Measurements from ENCODE around the gene RAB3GAP1. TPM values are rescaled to one million over a fixed set of nuclear protein-coding genes. Genes with fewer than 3 reads are reported as not detected.

The RAB3GAP1 gene
- total RNA-seq, 2 donors from 2014 or later: 28.5 to 29.6 TPM

DNA sequence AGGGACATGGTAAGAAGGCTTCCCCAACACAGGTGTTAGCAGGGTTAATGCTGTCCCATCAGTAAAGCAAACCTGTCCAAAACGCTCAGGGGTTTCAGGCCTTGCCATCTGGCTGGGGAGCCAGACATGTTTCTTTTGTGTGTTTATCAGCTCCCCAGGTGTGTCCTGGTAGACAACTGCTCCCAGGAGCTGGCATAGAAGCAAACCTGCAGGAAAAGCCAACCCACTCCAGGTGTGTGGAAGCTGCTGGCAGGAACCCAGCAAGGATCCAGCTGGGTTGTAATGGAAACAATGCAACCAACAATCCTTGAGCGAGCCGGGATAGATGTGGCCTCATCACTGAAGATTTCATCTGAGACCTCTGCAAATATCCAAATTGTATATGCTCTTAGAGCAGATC is 123.1 kb downstream of the RAB3GAP1 start:
- Mint-ChIP-seq H3K4me3 (no peak overlapping the region), H3K27ac (no peak overlapping the region), H3K36me3 (ENCODE audit: low read depth) (peaks cover 60% of the 10 kb centered on the region), H3K4me1 (no peaks in the 10 kb centered on the region), H3K9me3 (peaks cover 34% of the 10 kb centered on the region), H3K27me3 (ENCODE audit: insufficient read depth) (no peaks in the 10 kb centered on the region)
- Histone ChIP-seq H3K9ac (ENCODE audit: extremely low read depth, low read length, poor library complexity, severe bottlenecking) (no peak overlapping the region), H3K36me3 (ENCODE audit: control insufficient read depth, insufficient read depth, low read length) (peaks cover 45% of the 10 kb centered on the region), H3K4me1 (ENCODE audit: control insufficient read depth, insufficient read depth, low read length) (no peaks in the 10 kb centered on the region), H3K27me3 (ENCODE audit: control insufficient read depth, insufficient read depth, low read length, poor library complexity, severe bottlenecking) (no peaks in the 10 kb centered on the region), H3K4me3 (ENCODE audit: low read length) (no peak overlapping the region), H3K9me3 (ENCODE audit: control insufficient read depth, low read length) (peaks cover 34% of the 10 kb centered on the region), H3K27ac (ENCODE audit: low read depth, low read length) (no peak overlapping the region)
- DNase-seq: no peak
- TF ChIP-seq, protein P1, sequence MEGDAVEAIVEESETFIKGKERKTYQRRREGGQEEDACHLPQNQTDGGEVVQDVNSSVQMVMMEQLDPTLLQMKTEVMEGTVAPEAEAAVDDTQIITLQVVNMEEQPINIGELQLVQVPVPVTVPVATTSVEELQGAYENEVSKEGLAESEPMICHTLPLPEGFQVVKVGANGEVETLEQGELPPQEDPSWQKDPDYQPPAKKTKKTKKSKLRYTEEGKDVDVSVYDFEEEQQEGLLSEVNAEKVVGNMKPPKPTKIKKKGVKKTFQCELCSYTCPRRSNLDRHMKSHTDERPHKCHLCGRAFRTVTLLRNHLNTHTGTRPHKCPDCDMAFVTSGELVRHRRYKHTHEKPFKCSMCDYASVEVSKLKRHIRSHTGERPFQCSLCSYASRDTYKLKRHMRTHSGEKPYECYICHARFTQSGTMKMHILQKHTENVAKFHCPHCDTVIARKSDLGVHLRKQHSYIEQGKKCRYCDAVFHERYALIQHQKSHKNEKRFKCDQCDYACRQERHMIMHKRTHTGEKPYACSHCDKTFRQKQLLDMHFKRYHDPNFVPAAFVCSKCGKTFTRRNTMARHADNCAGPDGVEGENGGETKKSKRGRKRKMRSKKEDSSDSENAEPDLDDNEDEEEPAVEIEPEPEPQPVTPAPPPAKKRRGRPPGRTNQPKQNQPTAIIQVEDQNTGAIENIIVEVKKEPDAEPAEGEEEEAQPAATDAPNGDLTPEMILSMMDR (conservative IDR thresholded peaks at IDR 0.05): no peak
- 90 to 96% methylated on average over 3 of the region's 3 CpGs for WGBS, 2 experiments (ENCODE audit: insufficient coverage in 1 of 2, insufficient read length in 1 of 2)

DNA sequence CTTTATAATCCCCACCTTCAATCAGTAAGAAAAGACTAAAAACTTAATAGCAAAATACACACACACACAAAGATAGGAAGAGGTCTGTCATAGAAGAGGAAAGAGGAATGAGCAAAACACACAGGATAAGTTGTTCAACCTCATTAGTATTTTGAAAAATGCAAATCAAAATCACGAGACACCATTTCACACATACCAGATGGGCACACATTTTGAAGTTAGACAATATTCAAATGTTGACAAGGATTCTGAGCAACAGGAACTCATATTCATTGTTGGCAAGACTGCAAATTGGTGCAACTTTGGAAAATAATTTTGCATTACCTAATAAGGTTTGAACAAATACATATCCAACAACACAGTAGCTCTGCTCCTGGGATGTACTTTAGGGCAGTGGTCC is 127.6 kb downstream of the RAB3GAP1 start:
- 93% methylated on average over 1 of the region's 1 CpG; no CpG with 5 or more reads in 1 of the 2 experiments for WGBS, 2 experiments (ENCODE audit: insufficient coverage in 1 of 2, insufficient read length in 1 of 2)
- Histone ChIP-seq H3K27ac (ENCODE audit: low read depth, low read length) (no peak overlapping the region), H3K9ac (ENCODE audit: extremely low read depth, low read length, poor library complexity, severe bottlenecking) (no peak overlapping the region), H3K27me3 (ENCODE audit: control insufficient read depth, insufficient read depth, low read length, poor library complexity, severe bottlenecking) (no peaks in the 10 kb centered on the region), H3K4me1 (ENCODE audit: control insufficient read depth, insufficient read depth, low read length) (no peaks in the 10 kb centered on the region), H3K9me3 (ENCODE audit: control insufficient read depth, low read length) (peaks cover 34% of the 10 kb centered on the region), H3K4me3 (ENCODE audit: low read length) (no peak overlapping the region), H3K36me3 (ENCODE audit: control insufficient read depth, insufficient read depth, low read length) (peaks cover 33% of the 10 kb centered on the region)
- peaks cover 34% of the 10 kb centered on the region for H3K9me3 Mint-ChIP-seq
- no peak overlapping the region for H3K27ac Mint-ChIP-seq
- no peak overlapping the region for H3K4me3 Mint-ChIP-seq
- no peaks in the 10 kb centered on the region for H3K4me1 Mint-ChIP-seq
- no peak for DNase-seq
- TF ChIP-seq, protein P1 (conservative IDR thresholded peaks at IDR 0.05): no peak
- H3K27me3 Mint-ChIP-seq (ENCODE audit: insufficient read depth): no peaks in the 10 kb centered on the region
- peaks cover 35% of the 10 kb centered on the region for H3K36me3 Mint-ChIP-seq (ENCODE audit: low read depth)

DNA sequence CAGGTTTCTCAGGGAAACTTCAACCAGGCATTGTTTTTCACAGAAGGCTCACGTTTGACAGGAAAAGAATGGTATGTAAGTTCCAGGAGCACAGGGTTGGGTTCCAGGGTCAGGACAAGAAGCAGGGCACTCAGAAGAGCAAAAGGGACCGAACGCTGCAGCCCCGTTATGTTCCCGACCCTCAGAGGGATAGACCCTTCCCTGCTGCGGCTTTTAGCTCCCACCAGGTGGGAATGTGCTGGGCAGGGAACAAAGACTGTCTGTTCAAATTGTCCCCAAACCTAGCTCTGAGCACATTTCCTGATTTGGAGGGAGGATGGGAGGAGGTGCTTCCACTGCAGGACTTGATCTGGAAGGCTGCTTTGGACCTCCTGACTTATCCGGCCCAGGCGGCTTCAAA is 130.1 kb downstream of the RAB3GAP1 start:
- H3K27me3 ChIP-seq (ENCODE audit: control insufficient read depth, insufficient read depth, low read length, poor library complexity, severe bottlenecking): no peaks in the 10 kb centered on the region
- H3K36me3 Mint-ChIP-seq (ENCODE audit: low read depth): peaks cover 14% of the 10 kb centered on the region
- H3K4me1 ChIP-seq (ENCODE audit: control insufficient read depth, insufficient read depth, low read length): no peaks in the 10 kb centered on the region
- H3K9ac ChIP-seq (ENCODE audit: extremely low read depth, low read length, poor library complexity, severe bottlenecking): no peak overlapping the region
- H3K27ac ChIP-seq (ENCODE audit: low read depth, low read length): peak overlapping the region; percentile 45
- H3K4me3 ChIP-seq (ENCODE audit: low read length): no peak overlapping the region
- peaks cover 17% of the 10 kb centered on the region for H3K9me3 ChIP-seq (ENCODE audit: control insufficient read depth, low read length)
- no peak overlapping the region for H3K4me3 Mint-ChIP-seq
- DNase-seq: no peak
- no peaks in the 10 kb centered on the region for H3K27me3 Mint-ChIP-seq (ENCODE audit: insufficient read depth)
- no peaks in the 10 kb centered on the region for H3K4me1 Mint-ChIP-seq
- 65 to 76% methylated on average over 7 to 8 of the region's 8 CpGs for WGBS, 2 experiments (ENCODE audit: insufficient coverage in 1 of 2, insufficient read length in 1 of 2)
- peaks cover 14% of the 10 kb centered on the region for H3K9me3 Mint-ChIP-seq
- H3K36me3 ChIP-seq (ENCODE audit: control insufficient read depth, insufficient read depth, low read length): peaks cover 11% of the 10 kb centered on the region
- TF ChIP-seq, protein P1 (conservative IDR thresholded peaks at IDR 0.05): no peak
- H3K27ac Mint-ChIP-seq: peak overlapping the region; percentile 33

Data from endodermal cell (in vitro differentiated cells).